Superior temporal gyrus (tissue), 1 donor: Measurements from ENCODE around the gene CLEC5A.
"Not testable (repeated sequence)": the region's sequence is repeated elsewhere in the genome, so short reads cannot be mapped to it uniquely, and the experiment has no call there.

Experiments
- DNase-seq: peaks from one replicate; pipeline ENCODE4 v3.0.0-alpha.2; 2016; ENCODE audit errors: extremely low spot score

Gene CLEC5A

GRCh38 chr7:141949021-141949420 is 2.2 kb upstream of the CLEC5A start:
- no peak for DNase-seq

- no peak for DNase-seq
These were observed 1.4 kb downstream of the CLEC5A start for GRCh38 chr7:141945356-141945755.

- no peak for DNase-seq
These were observed 2.0 kb downstream of the CLEC5A start for GRCh38 chr7:141944811-141945210.

GRCh38 chr7:141943846-141944245 is 2.9 kb downstream of the CLEC5A start:
- DNase-seq, result no peak

- no peak for DNase-seq
These were observed 5.7 kb downstream of the CLEC5A start for GRCh38 chr7:141941075-141941474.

GRCh38 chr7:141930211-141930610 is 16.6 kb downstream of the CLEC5A start:
- DNase-seq, result no peak

- no peak for DNase-seq
These were observed 18.0 kb downstream of the CLEC5A start for GRCh38 chr7:141928845-141929195.

GRCh38 chr7:141928146-141928844 is 18.5 kb downstream of the CLEC5A start:
- no peak for DNase-seq

GRCh38 chr7:141920281-141920680 is 26.5 kb downstream of the CLEC5A start:
- no peak for DNase-seq

- DNase-seq, result no peak
These were observed 30.7 kb downstream of the CLEC5A start, which contains the start of gene OR9A4 for GRCh38 chr7:141916099-141916498. TSS of gene OR9A4 (plus strand) at chr7:141916399. CDS start at chr7:141918876, 2,477 bp downstream.

- no peak for DNase-seq
These were observed 31.2 kb downstream of the CLEC5A start for GRCh38 chr7:141915565-141915964.

- no peak for DNase-seq
These were observed 35.4 kb downstream of the CLEC5A start for GRCh38 chr7:141911391-141911790.

- no peak for DNase-seq
These were observed 40.5 kb downstream of the CLEC5A start for GRCh38 chr7:141906285-141906684.

GRCh38 chr7:141899366-141899765 is 47.4 kb downstream of the CLEC5A start:
- DNase-seq, result not testable (repeated sequence)

- DNase-seq, result no peak
These were observed 55.4 kb downstream of the CLEC5A start for GRCh38 chr7:141891336-141891735.

GRCh38 chr7:141889321-141889720 is 57.5 kb downstream of the CLEC5A start:
- no peak for DNase-seq

GRCh38 chr7:141884539-141885225 is 62.1 kb downstream of the CLEC5A start:
- DNase-seq, result no peak

- no peak for DNase-seq
These were observed 65.8 kb downstream of the CLEC5A start for GRCh38 chr7:141880960-141881359.

- no peak for DNase-seq
These were observed 69.4 kb downstream of the CLEC5A start for GRCh38 chr7:141877365-141877764.
